PC-3 (cell line): Measurements from ENCODE around the gene FLAD1. TPM values are rescaled to one million over a fixed set of nuclear protein-coding genes. Genes with fewer than 3 reads are reported as not detected.

Experiments
- ATAC-seq: fragments of 200-7000 bp; cut with Tn5 transposase; 2 replicates; pipeline ENCODE4 v1.9.1; 2020; ENCODE audit warnings: mild to moderate bottlenecking, moderate library complexity
- BruUV-seq: library from RNA; stranded (reverse); fragments of 400-500 nt; replicated peaks from 2 replicates; lab custom pipeline; 2021; lab: Mats Ljungman, UMichigan
- CTCF ChIA-PET: fragments of 300-600 bp; sonication (Branson Sonifier 250); formaldehyde crosslinking; loops from one replicate; lab custom pipeline; 2022; ENCODE audit warnings: antibody characterized with exemption; lab: Charles Lee
- POLR2A ChIA-PET: fragments of 300-600 bp; sonication (Branson Sonifier 250); formaldehyde crosslinking; loops from one replicate; lab custom pipeline; 2022; ENCODE audit warnings: antibody characterized with exemption; ENCODE audit not compliant: unreplicated experiment; lab: Charles Lee
- DNase-seq: peaks from one replicate; pipeline ENCODE4 v3.0.0-alpha.2; 2015
- H2AFZ ChIP-seq: fragments of 300-600 bp; sonication (generic); 2 replicates; pipeline ENCODE4 v1.6.0; 2016; ENCODE audit warnings: antibody characterized with exemption, low read length
- H3F3A ChIP-seq: fragments of 300-600 bp; sonication (generic); one replicate; pipeline ENCODE4 v1.6.0; 2017; ENCODE audit warnings: antibody characterized with exemption, low read length, control low read depth, mild to moderate bottlenecking; ENCODE audit not compliant: unreplicated experiment
- H3K27ac ChIP-seq: fragments of 300-600 bp; sonication (generic); 2 replicates; pipeline ENCODE4 v1.5.1; 2016; ENCODE audit warnings: mild to moderate bottlenecking, low read length
- H3K27me3 ChIP-seq: fragments of 300-600 bp; sonication (generic); 2 replicates; pipeline ENCODE4 v1.6.1; 2016; ENCODE audit warnings: low read length, mixed read lengths
- H3K36me3 ChIP-seq: fragments of 300-600 bp; sonication (generic); 2 replicates; pipeline ENCODE4 v1.6.1; 2016; ENCODE audit warnings: low read depth, mixed run types, low read length, mixed read lengths
- H3K4me1 ChIP-seq: fragments of 300-600 bp; sonication (generic); 2 replicates; pipeline ENCODE4 v1.5.1; 2016; ENCODE audit warnings: low read length; ENCODE audit not compliant: insufficient read depth
- H3K4me2 ChIP-seq: fragments of 300-600 bp; sonication (generic); 2 replicates; pipeline ENCODE4 v1.6.0; 2016; ENCODE audit warnings: low read length
- H3K4me3 ChIP-seq: fragments of 300-600 bp; sonication (generic); 2 replicates; pipeline ENCODE4 v1.5.1; 2016; ENCODE audit warnings: mild to moderate bottlenecking, low read length, mixed read lengths
- H3K79me2 ChIP-seq: fragments of 300-600 bp; sonication (generic); 2 replicates; pipeline ENCODE4 v1.6.1; 2017; ENCODE audit warnings: low read length, mixed read lengths
- H3K9ac ChIP-seq: fragments of 300-600 bp; sonication (generic); 2 replicates; pipeline ENCODE4 v1.6.0; 2016; ENCODE audit warnings: mild to moderate bottlenecking, low read length
- H3K9me2 ChIP-seq: fragments of 300-600 bp; sonication (generic); replicated peaks from 2 replicates; pipeline ENCODE4 v1.6.1; 2016; ENCODE audit warnings: mixed run types, low read length, mixed read lengths
- H3K9me3 ChIP-seq: fragments of 300-600 bp; sonication (generic); 2 replicates; pipeline ENCODE4 v1.6.1; 2016; ENCODE audit warnings: low read length, mixed read lengths
- H4K20me1 ChIP-seq: fragments of 300-600 bp; sonication (generic); 2 replicates; pipeline ENCODE4 v1.6.1; 2016; ENCODE audit warnings: low read length, mixed read lengths
- EZH2 ChIP-seq: fragments of 300-600 bp; sonication (generic); IDR thresholded peaks from one replicate; pipeline ENCODE4 v1.6.1; 2017; ENCODE audit warnings: antibody characterized with exemption, mild to moderate bottlenecking, low read length; ENCODE audit not compliant: unreplicated experiment
- EZH2phosphoT487 ChIP-seq: fragments of 300-600 bp; sonication (generic); IDR thresholded peaks from 2 replicates; pipeline ENCODE4 v1.6.1; 2018; ENCODE audit warnings: mild to moderate bottlenecking, antibody characterized with exemption, low read length, borderline replicate concordance
- intact Hi-C: fragments of 100-400 bp; cut with micrococcal nuclease; formaldehyde crosslinking; loops from 2 replicates; pipeline ENCODE4 v1.9.0; 2023
- total RNA-seq: library from RNA; depleted of rRNA; stranded (reverse); fragments of >200 nt; gene quantifications from 2 replicates; pipeline ENCODE4 v1.2.3, GENCODE V29; 2014
- TF ChIP-seq, protein P1 (sequence below): fragments of 300-600 bp; sonication (generic); conservative IDR thresholded peaks from 2 replicates; pipeline ENCODE4 v1.5.1; 2017; ENCODE audit warnings: antibody characterized with exemption, low read depth, mild to moderate bottlenecking, low read length

The FLAD1 gene
- total RNA-seq, 1 experiment from 2014 or later: 84.0 TPM

- peaks cover 6% of the 10 kb centered on the region for H3K4me1 ChIP-seq
- peaks cover 38% of the 10 kb centered on the region for H3K36me3 ChIP-seq
- peaks cover 16% of the 10 kb centered on the region; the same call in 1 of the 2 replicates for H4K20me1 ChIP-seq
- no peak overlapping the region for H2AFZ ChIP-seq
- peaks cover 2% of the 10 kb centered on the region for H3F3A ChIP-seq
- DNase-seq (no peak), ATAC-seq (no peak)
- ChIA-PET CTCF (interaction anchor here (1.6 kb wide), 1 partner anchor 30 kb away, joined by 6 read pairs; no protein-coding TSS in a partner anchor), POLR2A (no interaction called here)
- BruUV-seq: no TSS peak
- intact Hi-C loops: loop anchor here (10.0 kb wide), 1 partner anchor 577 kb away; the partner anchor contains the start of gene ASH1L
- H3K9ac ChIP-seq: no peak overlapping the region
- TF ChIP-seq, protein P1, sequence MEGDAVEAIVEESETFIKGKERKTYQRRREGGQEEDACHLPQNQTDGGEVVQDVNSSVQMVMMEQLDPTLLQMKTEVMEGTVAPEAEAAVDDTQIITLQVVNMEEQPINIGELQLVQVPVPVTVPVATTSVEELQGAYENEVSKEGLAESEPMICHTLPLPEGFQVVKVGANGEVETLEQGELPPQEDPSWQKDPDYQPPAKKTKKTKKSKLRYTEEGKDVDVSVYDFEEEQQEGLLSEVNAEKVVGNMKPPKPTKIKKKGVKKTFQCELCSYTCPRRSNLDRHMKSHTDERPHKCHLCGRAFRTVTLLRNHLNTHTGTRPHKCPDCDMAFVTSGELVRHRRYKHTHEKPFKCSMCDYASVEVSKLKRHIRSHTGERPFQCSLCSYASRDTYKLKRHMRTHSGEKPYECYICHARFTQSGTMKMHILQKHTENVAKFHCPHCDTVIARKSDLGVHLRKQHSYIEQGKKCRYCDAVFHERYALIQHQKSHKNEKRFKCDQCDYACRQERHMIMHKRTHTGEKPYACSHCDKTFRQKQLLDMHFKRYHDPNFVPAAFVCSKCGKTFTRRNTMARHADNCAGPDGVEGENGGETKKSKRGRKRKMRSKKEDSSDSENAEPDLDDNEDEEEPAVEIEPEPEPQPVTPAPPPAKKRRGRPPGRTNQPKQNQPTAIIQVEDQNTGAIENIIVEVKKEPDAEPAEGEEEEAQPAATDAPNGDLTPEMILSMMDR: no peak
- TF ChIP-seq EZH2 (no peak), EZH2phosphoT487 (no peak)
- H3K27me3 ChIP-seq: no peaks in the 10 kb centered on the region
- no peaks in the 10 kb centered on the region for H3K9me2 ChIP-seq
- H3K4me2 ChIP-seq: no peak overlapping the region
- no peak overlapping the region for H3K27ac ChIP-seq
- peaks cover 59% of the 10 kb centered on the region for H3K79me2 ChIP-seq
- H3K4me3 ChIP-seq: no peak overlapping the region
- H3K9me3 ChIP-seq: no peaks in the 10 kb centered on the region
These were observed 4.2 kb downstream of the FLAD1 start for GRCh38 chr1:154987326-154987725.

DNA sequence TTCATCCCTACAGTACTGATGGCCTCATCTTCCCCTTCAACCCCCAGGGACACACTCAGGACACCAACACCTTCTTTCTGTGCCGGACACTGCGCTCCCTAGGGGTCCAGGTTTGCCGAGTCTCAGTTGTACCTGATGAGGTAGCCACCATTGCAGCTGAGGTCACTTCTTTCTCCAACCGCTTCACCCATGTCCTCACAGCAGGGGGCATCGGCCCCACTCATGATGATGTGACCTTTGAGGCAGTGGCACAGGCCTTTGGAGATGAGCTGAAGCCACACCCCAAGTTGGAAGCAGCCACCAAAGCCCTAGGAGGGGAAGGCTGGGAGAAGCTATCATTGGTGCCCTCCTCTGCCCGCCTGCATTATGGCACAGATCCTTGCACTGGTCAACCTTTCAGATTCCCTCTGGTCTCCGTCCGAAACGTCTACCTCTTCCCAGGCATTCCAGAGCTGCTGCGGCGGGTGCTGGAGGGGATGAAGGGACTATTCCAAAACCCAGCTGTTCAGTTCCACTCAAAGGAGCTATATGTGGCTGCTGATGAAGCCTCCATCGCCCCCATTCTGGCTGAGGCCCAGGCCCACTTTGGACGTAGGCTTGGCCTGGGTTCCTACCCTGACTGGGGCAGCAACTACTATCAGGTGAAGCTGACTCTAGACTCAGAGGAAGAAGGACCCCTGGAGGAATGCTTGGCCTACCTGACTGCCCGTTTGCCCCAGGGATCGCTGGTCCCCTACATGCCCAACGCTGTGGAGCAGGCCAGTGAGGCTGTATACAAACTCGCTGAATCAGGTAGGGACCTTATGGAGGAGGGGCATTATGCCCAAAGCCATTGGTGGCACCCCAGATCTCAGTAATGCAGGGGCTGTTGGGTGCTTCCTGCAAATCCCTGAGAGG, 5.2 kb downstream of the FLAD1 start:
- POLR2A ChIA-PET: interaction anchor here (0.5 kb wide), 1 partner anchor 16 kb away, joined by 4 read pairs; no protein-coding TSS in a partner anchor
- Histone ChIP-seq H3K9me3 (no peaks in the 10 kb centered on the region), H3K4me1 (no peaks in the 10 kb centered on the region), H3K9ac (no peak overlapping the region), H3K27me3 (no peaks in the 10 kb centered on the region), H3K36me3 (peaks cover 38% of the 10 kb centered on the region), H3K4me3 (no peak overlapping the region), H3K9me2 (no peaks in the 10 kb centered on the region), H4K20me1 (peaks cover 16% of the 10 kb centered on the region; the same call in 1 of the 2 replicates), H3K27ac (no peak overlapping the region), H2AFZ (no peak overlapping the region), H3F3A (no peaks in the 10 kb centered on the region), H3K4me2 (no peak overlapping the region), H3K79me2 (peaks cover 58% of the 10 kb centered on the region)
- TF ChIP-seq, protein P1: peak; percentile 47; the same call in 1 of the 2 replicates
- TF ChIP-seq EZH2phosphoT487: no peak
- no peak for TF ChIP-seq EZH2
- no peak for DNase-seq
- CTCF ChIA-PET: interaction anchor here (1.6 kb wide), 1 partner anchor 29 kb away, joined by 6 read pairs; no protein-coding TSS in a partner anchor
- BruUV-seq: no TSS peak
- no peak for ATAC-seq
- intact Hi-C loops: loop anchor here (10.0 kb wide), 1 partner anchor 576 kb away; the partner anchor contains the start of gene ASH1L
